ENCODE data around the gene LRRC4B. TPM values are rescaled to one million over a fixed set of nuclear protein-coding genes. Genes with fewer than 3 reads are reported as not detected.
"Not testable (repeated sequence)": the region's sequence is repeated elsewhere in the genome, so short reads cannot be mapped to it uniquely, and the experiment has no call there.

Gene LRRC4B
- not detected for polyA plus RNA-seq

GRCh38 chr19:50567882-50568727, at the start of gene LRRC4B:
Gene LRRC4B, minus strand, starts transcription at chr19:50568435. Its CDS starts 19,597 bp downstream, at chr19:50548838.
- no peaks in the 10 kb centered on the region for H3K36me3 Mint-ChIP-seq
- no peaks in the 10 kb centered on the region for H3K9me3 Mint-ChIP-seq
- peaks cover 0 to 4% of the 10 kb centered on the region in 2 donors for H3K4me1 Mint-ChIP-seq

GRCh38 chr19:50612504-50613404, 44.5 kb upstream of the LRRC4B start:
- not testable (repeated sequence) for H3K4me1 Mint-ChIP-seq, DNase-seq, H3K36me3 Mint-ChIP-seq, H3K27ac Mint-ChIP-seq, H3K9me3 Mint-ChIP-seq, H3K4me3 Mint-ChIP-seq
- peaks cover 0 to 15% (median 9%) of the 10 kb centered on the region in 3 donors for H3K27me3 Mint-ChIP-seq (ENCODE audit: low read depth in 3 of 3)

More at GRCh38 chr19:50567882-50568727, at the start of gene LRRC4B:
- Mint-ChIP-seq H3K27me3 (ENCODE audit: low read depth in 3 of 3) (peaks cover 9 to 25% (median 14%) of the 10 kb centered on the region in 3 donors), H3K4me3 (no peak within 1 kb of the TSS), H3K27ac (no peak within 1 kb of the TSS)
- DNase-seq: no peak

GRCh38 chr19:50607874-50608785, 39.9 kb upstream of the LRRC4B start:
- H3K4me3 Mint-ChIP-seq: peak overlapping the region in 4 of 5 donors; percentile 10 to 30 (median 22)
- H3K36me3 Mint-ChIP-seq: no peaks in the 10 kb centered on the region
- peaks cover 18 to 21% of the 10 kb centered on the region in 2 donors for H3K4me1 Mint-ChIP-seq
- peaks cover 0 to 17% (median 9%) of the 10 kb centered on the region in 3 donors for H3K27me3 Mint-ChIP-seq (ENCODE audit: low read depth in 3 of 3)
- H3K9me3 Mint-ChIP-seq: peaks cover 0 to 10% (median 0%) of the 10 kb centered on the region in 6 donors
- peak overlapping the region in 1 of 6 donors; percentile 46 for H3K27ac Mint-ChIP-seq
- peak; percentile 52 to 63 (median 54) for DNase-seq

GRCh38 chr19:50607388-50607787, 39.2 kb upstream of the LRRC4B start:
- DNase-seq: no peak
- Mint-ChIP-seq H3K27ac (peak overlapping the region in 1 of 6 donors; percentile 11), H3K4me3 (peak overlapping the region in 2 of 5 donors; percentile 21)

GRCh38 chr19:50606059-50606836, 38.0 kb upstream of the LRRC4B start:
- H3K9me3 Mint-ChIP-seq, DNase-seq, H3K36me3 Mint-ChIP-seq, H3K4me3 Mint-ChIP-seq, H3K27ac Mint-ChIP-seq: not testable (repeated sequence)
- Mint-ChIP-seq H3K27me3 (ENCODE audit: low read depth in 3 of 3) (peaks cover 0 to 21% (median 6%) of the 10 kb centered on the region in 3 donors), H3K4me1 (peaks cover 18 to 21% of the 10 kb centered on the region in 2 donors)

More at GRCh38 chr19:50607388-50607787, 39.2 kb upstream of the LRRC4B start:
- Mint-ChIP-seq H3K4me1 (peaks cover 18 to 21% of the 10 kb centered on the region in 2 donors), H3K27me3 (ENCODE audit: low read depth in 3 of 3) (peaks cover 0 to 19% (median 10%) of the 10 kb centered on the region in 3 donors), H3K9me3 (peaks cover 0 to 10% (median 0%) of the 10 kb centered on the region in 6 donors), H3K36me3 (no peaks in the 10 kb centered on the region)

GRCh38 chr19:50604264-50605073, 36.2 kb upstream of the LRRC4B start:
- peaks cover 0 to 13% (median 13%) of the 10 kb centered on the region in 3 donors for H3K27me3 Mint-ChIP-seq (ENCODE audit: low read depth in 3 of 3)
- not testable (repeated sequence) for H3K36me3 Mint-ChIP-seq, H3K27ac Mint-ChIP-seq, H3K9me3 Mint-ChIP-seq, DNase-seq, H3K4me3 Mint-ChIP-seq
- peaks cover 18 to 21% of the 10 kb centered on the region in 2 donors for H3K4me1 Mint-ChIP-seq

- Mint-ChIP-seq H3K4me3 (no peak overlapping the region), H3K27me3 (ENCODE audit: low read depth in 3 of 3) (peaks cover 2 to 10% (median 9%) of the 10 kb centered on the region in 3 donors), H3K36me3 (no peaks in the 10 kb centered on the region), H3K27ac (no peak overlapping the region), H3K9me3 (peaks cover 0 to 4% (median 0%) of the 10 kb centered on the region in 6 donors), H3K4me1 (peaks cover 10 to 13% of the 10 kb centered on the region in 2 donors)
- no peak for DNase-seq
These were observed 34.7 kb upstream of the LRRC4B start for GRCh38 chr19:50602935-50603334.

GRCh38 chr19:50602496-50602895, 34.3 kb upstream of the LRRC4B start:
- Mint-ChIP-seq H3K4me3 (no peak overlapping the region), H3K27me3 (ENCODE audit: low read depth in 3 of 3) (peaks cover 2 to 10% (median 7%) of the 10 kb centered on the region in 3 donors), H3K4me1 (peaks cover 6 to 8% of the 10 kb centered on the region in 2 donors), H3K27ac (no peak overlapping the region), H3K36me3 (no peaks in the 10 kb centered on the region), H3K9me3 (peaks cover 0 to 4% (median 0%) of the 10 kb centered on the region in 6 donors)
- DNase-seq: no peak

GRCh38 chr19:50602089-50602422, 33.8 kb upstream of the LRRC4B start:
- Mint-ChIP-seq H3K27me3 (ENCODE audit: low read depth in 3 of 3) (peaks cover 2 to 10% (median 4%) of the 10 kb centered on the region in 3 donors), H3K9me3 (peaks cover 0 to 4% (median 0%) of the 10 kb centered on the region in 6 donors), H3K36me3 (no peaks in the 10 kb centered on the region)

GRCh38 chr19:50601407-50602088, 33.3 kb upstream of the LRRC4B start:
- H3K27ac Mint-ChIP-seq: no peak overlapping the region
- H3K36me3 Mint-ChIP-seq: no peaks in the 10 kb centered on the region
- no peak overlapping the region for H3K4me3 Mint-ChIP-seq
- H3K27me3 Mint-ChIP-seq (ENCODE audit: low read depth in 3 of 3): peaks cover 2 to 10% (median 4%) of the 10 kb centered on the region in 3 donors
- peaks cover 0 to 2% (median 0%) of the 10 kb centered on the region in 6 donors for H3K9me3 Mint-ChIP-seq
- DNase-seq: no peak
- H3K4me1 Mint-ChIP-seq: peaks cover 0 to 3% of the 10 kb centered on the region in 2 donors

More at GRCh38 chr19:50602089-50602422, 33.8 kb upstream of the LRRC4B start:
- H3K4me1 Mint-ChIP-seq: peaks cover 1 to 4% of the 10 kb centered on the region in 2 donors
- no peak overlapping the region for H3K4me3 Mint-ChIP-seq
- H3K27ac Mint-ChIP-seq: no peak overlapping the region
- no peak for DNase-seq

GRCh38 chr19:50599427-50599826, 31.2 kb upstream of the LRRC4B start:
- no peak overlapping the region for H3K4me3 Mint-ChIP-seq
- no peaks in the 10 kb centered on the region for H3K4me1 Mint-ChIP-seq
- H3K27me3 Mint-ChIP-seq (ENCODE audit: low read depth in 3 of 3): peaks cover 2 to 10% (median 6%) of the 10 kb centered on the region in 3 donors
- H3K9me3 Mint-ChIP-seq: no peaks in the 10 kb centered on the region
- no peak for DNase-seq
- H3K36me3 Mint-ChIP-seq: no peaks in the 10 kb centered on the region
- H3K27ac Mint-ChIP-seq: no peak overlapping the region
